ENCODE results near the gene SLC41A3. TPM values are rescaled to one million over a fixed set of nuclear protein-coding genes. Genes with fewer than 3 reads are reported as not detected.
"Not testable (repeated sequence)": the region's sequence is repeated elsewhere in the genome, so short reads cannot be mapped to it uniquely, and the experiment has no call there.

Gene SLC41A3
- total and polyA plus RNA-seq, 2 of the 4 experiments (the other 2 are of a cell fraction) = 30.5 to 43.5 TPM

- DNase-seq; H3K9ac ChIP-seq (ENCODE audit: low read depth, low read length); H3K4me1 ChIP-seq (ENCODE audit: control insufficient read depth, insufficient read depth, low read length); H4K8ac ChIP-seq (ENCODE audit: low read depth in 2 of 2, low read length in 2 of 2); CTCF ChIA-PET; H3K18ac ChIP-seq (ENCODE audit: low read depth, low read length); H4K91ac ChIP-seq (ENCODE audit: insufficient read depth, low read depth, low read length); H3K36me3 ChIP-seq (ENCODE audit: control insufficient read depth, insufficient read depth, low read length); BruUV-seq (replicated peaks); H4K5ac ChIP-seq (ENCODE audit: low read depth, low read length); H2AFZ ChIP-seq (replicated peaks; ENCODE audit: low read length, poor library complexity); H3K14ac ChIP-seq (replicated peaks; ENCODE audit: low read depth, low read length); dilution Hi-C loops (cut with HindIII; ENCODE audit: low sequenced_read_pairs, unreplicated experiment); H2BK120ac ChIP-seq (ENCODE audit: low read depth, low read length); H3K4me3 ChIP-seq (ENCODE audit: insufficient read depth, low read depth, low read length); H2BK15ac ChIP-seq (ENCODE audit: low read depth, low read length); H3K23ac ChIP-seq (ENCODE audit: low read depth, low read length); H3K4me2 ChIP-seq (ENCODE audit: low read depth, low read length); H3K27ac ChIP-seq (ENCODE audit: insufficient read depth, low read length); H2BK5ac ChIP-seq (ENCODE audit: low read depth, low read length, poor library complexity, severe bottlenecking); in situ Hi-C loops (cut with MboI; ENCODE audit: low sequenced_read_pairs); H2AK9ac ChIP-seq (replicated peaks; ENCODE audit: low read depth, low read length, poor library complexity); H3K9me3 ChIP-seq (ENCODE audit: control insufficient read depth, insufficient read depth, low read length); POLR2A ChIA-PET (ENCODE audit: unreplicated experiment); ATAC-seq (ENCODE audit: low read depth); H3K9me1 ChIP-seq (ENCODE audit: insufficient read depth, low read length); H2AK5ac ChIP-seq (ENCODE audit: low read depth, low read length); H3K4ac ChIP-seq (ENCODE audit: low read depth, low read length); H2BK20ac ChIP-seq (ENCODE audit: low read depth, low read length); intact Hi-C loops (cut with micrococcal nuclease); H3K56ac ChIP-seq (ENCODE audit: extremely low read depth, insufficient read depth, low read length); H4K20me1 ChIP-seq (ENCODE audit: insufficient read depth, low read length); H3K79me1 ChIP-seq (ENCODE audit: low read depth in 1 of 2, low read length in 2 of 2): not testable (repeated sequence)
- no CpG with 5 or more reads among the region's 3 CpGs for WGBS, 2 experiments (ENCODE audit: extremely low coverage in 2 of 2, insufficient read length in 1 of 2)
- H3K27me3 ChIP-seq (ENCODE audit: control insufficient read depth, insufficient read depth, low read length) = peaks cover 27% of the 10 kb centered on the region
Observed at GRCh38 chr3:125976003-125976390, 107.9 kb downstream of the SLC41A3 start.

GRCh38 chr3:125975245-125976002, 108.5 kb downstream of the SLC41A3 start:
- H3K14ac ChIP-seq (replicated peaks; ENCODE audit: low read depth, low read length); H4K91ac ChIP-seq (ENCODE audit: insufficient read depth, low read depth, low read length); H3K4me3 ChIP-seq (ENCODE audit: insufficient read depth, low read depth, low read length); H3K4ac ChIP-seq (ENCODE audit: low read depth, low read length); intact Hi-C loops (cut with micrococcal nuclease); POLR2A ChIA-PET (ENCODE audit: unreplicated experiment); H3K36me3 ChIP-seq (ENCODE audit: control insufficient read depth, insufficient read depth, low read length); CTCF ChIA-PET; H4K5ac ChIP-seq (ENCODE audit: low read depth, low read length); H2AFZ ChIP-seq (replicated peaks; ENCODE audit: low read length, poor library complexity); H3K27ac ChIP-seq (ENCODE audit: insufficient read depth, low read length); H3K9me1 ChIP-seq (ENCODE audit: insufficient read depth, low read length); H3K56ac ChIP-seq (ENCODE audit: extremely low read depth, insufficient read depth, low read length); H3K9me3 ChIP-seq (ENCODE audit: control insufficient read depth, insufficient read depth, low read length); H2AK9ac ChIP-seq (replicated peaks; ENCODE audit: low read depth, low read length, poor library complexity); H2BK20ac ChIP-seq (ENCODE audit: low read depth, low read length); DNase-seq; in situ Hi-C loops (cut with MboI; ENCODE audit: low sequenced_read_pairs); H2BK5ac ChIP-seq (ENCODE audit: low read depth, low read length, poor library complexity, severe bottlenecking); H3K79me1 ChIP-seq (ENCODE audit: low read depth in 1 of 2, low read length in 2 of 2); H3K9ac ChIP-seq (ENCODE audit: low read depth, low read length); dilution Hi-C loops (cut with HindIII; ENCODE audit: low sequenced_read_pairs, unreplicated experiment); ATAC-seq (ENCODE audit: low read depth); H3K18ac ChIP-seq (ENCODE audit: low read depth, low read length); H2BK120ac ChIP-seq (ENCODE audit: low read depth, low read length); H4K20me1 ChIP-seq (ENCODE audit: insufficient read depth, low read length); H3K4me1 ChIP-seq (ENCODE audit: control insufficient read depth, insufficient read depth, low read length); H2AK5ac ChIP-seq (ENCODE audit: low read depth, low read length); H4K8ac ChIP-seq (ENCODE audit: low read depth in 2 of 2, low read length in 2 of 2); H3K4me2 ChIP-seq (ENCODE audit: low read depth, low read length); BruUV-seq (replicated peaks); H3K23ac ChIP-seq (ENCODE audit: low read depth, low read length); H2BK15ac ChIP-seq (ENCODE audit: low read depth, low read length): not testable (repeated sequence)
- H3K27me3 ChIP-seq (ENCODE audit: control insufficient read depth, insufficient read depth, low read length) = peaks cover 26% of the 10 kb centered on the region
- no CpG with 5 or more reads among the region's 9 CpGs for WGBS, 2 experiments (ENCODE audit: extremely low coverage in 2 of 2, insufficient read length in 1 of 2)

All from IMR-90 (cell line).